ENCODE data around the gene CAGE1.

GRCh38 chr6:7325750-7326149 is 63.8 kb downstream of the CAGE1 start:
- TF ChIP-seq CTCF (IDR thresholded peaks at IDR 0.05; ENCODE audit: low read depth, low read length) (no peak), EZH2phosphoT487 (IDR thresholded peaks at IDR 0.05; ENCODE audit: low read depth) (no peak)
